H9 (cell line): ENCODE results near the gene NAB2. TPM values are rescaled to one million over a fixed set of nuclear protein-coding genes. Genes with fewer than 3 reads are reported as not detected.
A peak's percentile ranks its signal among the peaks of the same experiment; 100 is the strongest.

Experiments
- DNase-seq: peaks from one replicate; pipeline ENCODE4 v3.0.0-alpha.2; 2017
- H2AFZ ChIP-seq: one replicate; pipeline ENCODE4 v1.6.1; 2013; ENCODE audit warnings: mild to moderate bottlenecking, low read length, control low read depth, moderate library complexity
- H2AK5ac ChIP-seq: 2 replicates; pipeline ENCODE4 v1.6.1; 2013; ENCODE audit warnings: low read length, control low read depth, mixed read lengths; ENCODE audit not compliant: insufficient read length
- H2BK120ac ChIP-seq: one replicate; pipeline ENCODE4 v1.6.1; 2013; ENCODE audit warnings: low read depth, mild to moderate bottlenecking, low read length, control low read depth, inconsistent platforms; ENCODE audit not compliant: poor library complexity, severe bottlenecking
- H2BK12ac ChIP-seq: 2 replicates; pipeline ENCODE4 v1.6.1; 2013; ENCODE audit warnings: low read length, control low read depth, mixed read lengths, low read depth; ENCODE audit not compliant: insufficient read length
- H2BK15ac ChIP-seq: 2 replicates; pipeline ENCODE4 v1.6.1; 2013; ENCODE audit warnings: low read depth, low read length, control low read depth
- H2BK20ac ChIP-seq: one replicate; pipeline ENCODE4 v1.6.1; 2013; ENCODE audit warnings: low read depth, mild to moderate bottlenecking, low read length, control low read depth, inconsistent platforms; ENCODE audit not compliant: poor library complexity, severe bottlenecking
- H2BK5ac ChIP-seq: 2 replicates; pipeline ENCODE4 v1.6.1; 2013; ENCODE audit warnings: low read length, control low read depth, mixed read lengths; ENCODE audit not compliant: insufficient read length
- H3K14ac ChIP-seq: 2 replicates; pipeline ENCODE4 v1.6.1; 2013; ENCODE audit warnings: low read length, control low read depth; ENCODE audit not compliant: insufficient read depth
- H3K18ac ChIP-seq: 2 replicates; pipeline ENCODE4 v1.6.1; 2013; ENCODE audit warnings: low read depth, mild to moderate bottlenecking, mixed read lengths, low read length, control low read depth; ENCODE audit not compliant: insufficient read length
- H3K23ac ChIP-seq: 2 replicates; pipeline ENCODE4 v1.6.1; 2013; ENCODE audit warnings: low read length, control low read depth, mixed read lengths, low read depth; ENCODE audit not compliant: insufficient read length
- H3K23me2 ChIP-seq: 2 replicates; pipeline ENCODE4 v1.6.1; 2013; ENCODE audit warnings: low read depth, mild to moderate bottlenecking, mixed read lengths, low read length, control low read depth; ENCODE audit not compliant: insufficient read length, poor library complexity, severe bottlenecking
- H3K27ac ChIP-seq: 2 replicates; pipeline ENCODE4 v1.5.1; 2013; ENCODE audit warnings: low read length, control low read depth, mixed read lengths, low read depth; ENCODE audit not compliant: insufficient read length
- H3K27me3 ChIP-seq: 2 replicates; pipeline ENCODE4 v1.6.1; 2013; ENCODE audit warnings: low read length, control low read depth, inconsistent platforms; ENCODE audit not compliant: insufficient read depth
- H3K4ac ChIP-seq: 2 replicates; pipeline ENCODE4 v1.6.1; 2013; ENCODE audit warnings: low read depth, mild to moderate bottlenecking, control low read depth, inconsistent platforms, low read length, moderate library complexity
- H3K4me1 ChIP-seq: 2 replicates; pipeline ENCODE4 v1.6.1; 2013; ENCODE audit warnings: low read length, control low read depth, inconsistent platforms; ENCODE audit not compliant: insufficient read depth
- H3K4me2 ChIP-seq: 2 replicates; pipeline ENCODE4 v1.6.1; 2013; ENCODE audit warnings: low read length, control low read depth, mixed read lengths; ENCODE audit not compliant: insufficient read length, insufficient read depth
- H3K56ac ChIP-seq: 2 replicates; pipeline ENCODE4 v1.6.1; 2013; ENCODE audit warnings: low read depth, mild to moderate bottlenecking, mixed read lengths, low read length, control low read depth; ENCODE audit not compliant: insufficient read length
- H3K79me1 ChIP-seq: 2 replicates; pipeline ENCODE4 v1.6.1; 2013; ENCODE audit warnings: low read depth, mild to moderate bottlenecking, moderate library complexity, low read length, control low read depth, inconsistent platforms; ENCODE audit not compliant: insufficient read depth, poor library complexity, severe bottlenecking
- H3K79me2 ChIP-seq: 2 replicates; pipeline ENCODE4 v1.6.1; 2013; ENCODE audit warnings: low read length, control low read depth, inconsistent platforms; ENCODE audit not compliant: insufficient read depth
- H3K9ac ChIP-seq: 2 replicates; pipeline ENCODE4 v1.6.1; 2013; ENCODE audit warnings: low read length, control low read depth, mixed read lengths; ENCODE audit not compliant: insufficient read length; ENCODE audit errors: extremely low read depth
- H3K9me3 ChIP-seq: one replicate; pipeline ENCODE4 v1.6.1; 2013; ENCODE audit warnings: low read depth, low read length, inconsistent platforms; ENCODE audit not compliant: control insufficient read depth
- H3T11ph ChIP-seq: one replicate; pipeline ENCODE4 v1.6.1; 2013; ENCODE audit warnings: mild to moderate bottlenecking, low read length, control low read depth, inconsistent platforms
- H4K20me1 ChIP-seq: one replicate; pipeline ENCODE4 v1.6.1; 2013; ENCODE audit not compliant: control insufficient read depth, insufficient read length, insufficient read depth
- H4K5ac ChIP-seq: 2 replicates; pipeline ENCODE4 v1.6.1; 2013; ENCODE audit warnings: low read depth, mild to moderate bottlenecking, mixed read lengths, low read length, control low read depth; ENCODE audit not compliant: insufficient read length
- H4K8ac ChIP-seq: replicated peaks from 2 replicates; pipeline ENCODE4 v1.6.1; 2013; ENCODE audit warnings: low read length, control low read depth, mixed read lengths, low read depth; ENCODE audit not compliant: insufficient read length
- H4K91ac ChIP-seq: 2 replicates; pipeline ENCODE4 v1.6.1; 2013; ENCODE audit warnings: low read depth, mild to moderate bottlenecking, moderate library complexity, mixed read lengths, low read length, control low read depth; ENCODE audit not compliant: insufficient read length
- H3K27ac Mint-ChIP-seq, 3 experiments: 2 replicates in 2 of 3; 3 replicates in 1 of 3; pipeline ENCODE4 v1.8.0; 2020 to 2021; ENCODE audit warnings: mixed read lengths in 3 of 3, mild to moderate bottlenecking in 1 of 3, moderate library complexity in 1 of 3
- H3K27me3 Mint-ChIP-seq: 2 replicates; pipeline ENCODE4 v1.8.0; 2021; ENCODE audit warnings: low read depth, mild to moderate bottlenecking, moderate library complexity, mixed read lengths
- H3K36me3 Mint-ChIP-seq, 3 experiments: 2 replicates in 2 of 3; 3 replicates in 1 of 3; pipeline ENCODE4 v1.8.0; 2020 to 2021; ENCODE audit warnings: low read depth in 3 of 3, mixed read lengths in 3 of 3; ENCODE audit not compliant: insufficient read depth in 1 of 3
- H3K4me1 Mint-ChIP-seq, 2 experiments: 2 replicates each; pipeline ENCODE4 v1.8.0; 2020; ENCODE audit warnings: mixed read lengths in 2 of 2
- H3K4me3 Mint-ChIP-seq, 2 experiments: 2 replicates in 1 of 2; 3 replicates in 1 of 2; pipeline ENCODE4 v1.8.0; 2020 to 2021; ENCODE audit warnings: mild to moderate bottlenecking in 2 of 2, mixed read lengths in 2 of 2, moderate library complexity in 1 of 2
- H3K9me3 Mint-ChIP-seq, 2 experiments: 2 replicates in 1 of 2; 3 replicates in 1 of 2; pipeline ENCODE4 v1.8.0; 2020; ENCODE audit warnings: mild to moderate bottlenecking in 2 of 2, mixed read lengths in 2 of 2, moderate library complexity in 1 of 2
- CTCF ChIP-seq: fragments of 200-600 bp; sonication (generic); conservative IDR thresholded peaks from 3 replicates; pipeline ENCODE4 v1.8.0; 2021; ENCODE audit warnings: antibody characterized with exemption, mild to moderate bottlenecking
- WGBS: extraction: QIAGEN DNeasy Blood & Tissue Kit; methylation state at CpG from one replicate; pipeline ENCODE4 v1.1.7; 2013; ENCODE audit warnings: missing lambda C conversion rate, low lambda C conversion rate, mixed read lengths; ENCODE audit not compliant: insufficient read length; ENCODE audit errors: extremely low coverage; 5-methylcytosine and 5-hydroxymethylcytosine counted together
- total RNA-seq: library from RNA; stranded (reverse); gene quantifications from 2 replicates; pipeline ENCODE4 v1.2.1, GENCODE V29; 2021

The NAB2 gene
- total RNA-seq, 1 experiment from 2014 or later, result 67.8 TPM

- H3K4me3 Mint-ChIP-seq, result no peak overlapping the region
- H3K79me2 ChIP-seq, result 0 out of 2 replicates have a peak, but pooled peaks cover 3% of the 10 kb centered on the region
Observed at GRCh38 chr12:57139796-57140649, 51.1 kb downstream of the NAB2 start.

More at GRCh38 chr12:57139796-57140649, 51.1 kb downstream of the NAB2 start:
- Histone ChIP-seq H3K9ac (no peak overlapping the region), H3K4ac (no peak overlapping the region), H4K5ac (no peak overlapping the region), H4K20me1 (no peaks in the 10 kb centered on the region), H2AK5ac (no peak overlapping the region), H3K27ac (no peak overlapping the region), H3K18ac (no peak overlapping the region), H3T11ph (no peak overlapping the region), H2BK15ac (no peak overlapping the region), H3K4me2 (no peak overlapping the region), H3K56ac (no peak overlapping the region), H2BK120ac (no peak overlapping the region), H2BK20ac (no peak overlapping the region), H2BK12ac (no peak overlapping the region), H3K23ac (no peak overlapping the region), H4K8ac (no peak overlapping the region), H3K4me1 (peaks cover under 1% of the 10 kb centered on the region; the same call in 1 of the 2 replicates), H3K23me2 (no peaks in the 10 kb centered on the region), H2AFZ (no peak overlapping the region), H3K27me3 (no peaks in the 10 kb centered on the region), H3K9me3 (no peaks in the 10 kb centered on the region), H4K91ac (no peak overlapping the region), H3K79me1 (peaks cover 5% of the 10 kb centered on the region), H2BK5ac (no peak overlapping the region), H3K14ac (no peak overlapping the region)
- Mint-ChIP-seq H3K9me3 (no peaks in the 10 kb centered on the region), H3K4me1 (peaks cover 19 to 23% of the 10 kb centered on the region in 2 experiments), H3K36me3 (peaks cover 28 to 73% (median 68%) of the 10 kb centered on the region in 3 experiments; a peak in 6 of 7 replicates), H3K27ac (0 out of 7 replicates have a peak overlapping the region, but pooled peaks of 1 of the 3 experiments have one; percentile 11), H3K27me3 (no peaks in the 10 kb centered on the region)
- DNase-seq, result no peak
- WGBS, result no CpG with 5 or more reads among the region's 6 CpGs
- no peak for TF ChIP-seq CTCF
